Trophoblast cell (in vitro differentiated cells and primary cell): Measurements from ENCODE around the gene TMTC3.

ENCODE experiments used
- DNase-seq, 2 donors: peaks; one replicate each; pipeline ENCODE4 v3.0.0-alpha.2; 2016
- H2AFZ ChIP-seq: 2 replicates; pipeline ENCODE4 v1.6.1; 2013; ENCODE audit warnings: low read length, moderate library complexity, mild to moderate bottlenecking; ENCODE audit not compliant: insufficient read depth, poor library complexity
- H2AK5ac ChIP-seq: 2 replicates; pipeline ENCODE4 v1.6.1; 2013; ENCODE audit warnings: mild to moderate bottlenecking, low read length
- H2BK120ac ChIP-seq: 2 replicates; pipeline ENCODE4 v1.6.1; 2013; ENCODE audit warnings: low read length, mild to moderate bottlenecking, moderate library complexity; ENCODE audit not compliant: insufficient read depth, poor library complexity
- H2BK12ac ChIP-seq: 2 replicates; pipeline ENCODE4 v1.6.1; 2013; ENCODE audit warnings: mild to moderate bottlenecking, low read length, moderate library complexity
- H2BK5ac ChIP-seq: 2 replicates; pipeline ENCODE4 v1.6.1; 2013; ENCODE audit warnings: low read length, low read depth, moderate library complexity, mild to moderate bottlenecking; ENCODE audit not compliant: poor library complexity
- H3K14ac ChIP-seq: 2 replicates; pipeline ENCODE4 v1.6.1; 2013; ENCODE audit warnings: mild to moderate bottlenecking, low read length
- H3K18ac ChIP-seq: 2 replicates; pipeline ENCODE4 v1.6.1; 2013; ENCODE audit warnings: mild to moderate bottlenecking, low read length
- H3K23ac ChIP-seq: 2 replicates; pipeline ENCODE4 v1.6.1; 2013; ENCODE audit warnings: low read length
- H3K27ac ChIP-seq: 2 replicates; pipeline ENCODE4 v1.5.1; 2013; ENCODE audit warnings: low read depth, mild to moderate bottlenecking, inconsistent platforms, low read length, moderate library complexity
- H3K27me3 ChIP-seq: 2 replicates; pipeline ENCODE4 v1.6.1; 2013; ENCODE audit warnings: inconsistent platforms, mild to moderate bottlenecking, low read length, moderate library complexity; ENCODE audit not compliant: insufficient read depth
- H3K36me3 ChIP-seq, 2 experiments: 1 replicate in 1 of 2; 2 replicates in 1 of 2; pipeline ENCODE4 v1.6.1; 2013; ENCODE audit warnings: low read length in 2 of 2, mild to moderate bottlenecking in 2 of 2, moderate library complexity in 1 of 2; ENCODE audit not compliant: insufficient read depth in 2 of 2, control insufficient read depth in 1 of 2
- H3K4ac ChIP-seq: 2 replicates; pipeline ENCODE4 v1.6.1; 2013; ENCODE audit warnings: low read depth, mild to moderate bottlenecking, low read length, moderate library complexity
- H3K4me1 ChIP-seq, 2 experiments: 1 replicate in 1 of 2; 2 replicates in 1 of 2; pipeline ENCODE4 v1.6.1; 2013; ENCODE audit warnings: low read length in 2 of 2, mild to moderate bottlenecking in 2 of 2, moderate library complexity in 1 of 2; ENCODE audit not compliant: insufficient read depth in 2 of 2, control insufficient read depth in 1 of 2
- H3K4me2 ChIP-seq: 2 replicates; pipeline ENCODE4 v1.6.1; 2013; ENCODE audit warnings: inconsistent platforms, mild to moderate bottlenecking, low read length, moderate library complexity
- H3K4me3 ChIP-seq: 2 replicates; pipeline ENCODE4 v1.5.1; 2013; ENCODE audit warnings: mild to moderate bottlenecking, low read depth, low read length, inconsistent platforms
- H3K79me1 ChIP-seq: one replicate; pipeline ENCODE4 v1.6.1; 2013; ENCODE audit warnings: low read length
- H3K79me2 ChIP-seq: 2 replicates; pipeline ENCODE4 v1.6.1; 2013; ENCODE audit warnings: low read length, mild to moderate bottlenecking; ENCODE audit not compliant: control insufficient read depth, insufficient read depth, poor library complexity
- H3K9ac ChIP-seq: 2 replicates; pipeline ENCODE4 v1.6.1; 2013; ENCODE audit warnings: mild to moderate bottlenecking, low read length
- H3K9me3 ChIP-seq: 2 replicates; pipeline ENCODE4 v1.6.1; 2013; ENCODE audit warnings: low read depth, mild to moderate bottlenecking, control low read depth, inconsistent platforms, low read length; ENCODE audit not compliant: insufficient read depth
- H4K12ac ChIP-seq: 2 replicates; pipeline ENCODE4 v1.6.1; 2013; ENCODE audit warnings: low read depth, mild to moderate bottlenecking, low read length, moderate library complexity
- H4K8ac ChIP-seq: 2 replicates; pipeline ENCODE4 v1.6.1; 2013; ENCODE audit warnings: low read depth, mild to moderate bottlenecking, low read length, moderate library complexity
- H4K91ac ChIP-seq: one replicate; pipeline ENCODE4 v1.6.1; 2013; ENCODE audit warnings: low read depth, mild to moderate bottlenecking, low read length, moderate library complexity
- WGBS: extraction: QIAGEN DNeasy Blood & Tissue Kit; methylation state at CpG from one replicate; pipeline ENCODE4 v1.1.7; 2013; ENCODE audit warnings: missing lambda C conversion rate; ENCODE audit not compliant: insufficient read length, insufficient coverage; ENCODE audit errors: extremely low coverage; 5-methylcytosine and 5-hydroxymethylcytosine counted together

TMTC3 gene

DNA sequence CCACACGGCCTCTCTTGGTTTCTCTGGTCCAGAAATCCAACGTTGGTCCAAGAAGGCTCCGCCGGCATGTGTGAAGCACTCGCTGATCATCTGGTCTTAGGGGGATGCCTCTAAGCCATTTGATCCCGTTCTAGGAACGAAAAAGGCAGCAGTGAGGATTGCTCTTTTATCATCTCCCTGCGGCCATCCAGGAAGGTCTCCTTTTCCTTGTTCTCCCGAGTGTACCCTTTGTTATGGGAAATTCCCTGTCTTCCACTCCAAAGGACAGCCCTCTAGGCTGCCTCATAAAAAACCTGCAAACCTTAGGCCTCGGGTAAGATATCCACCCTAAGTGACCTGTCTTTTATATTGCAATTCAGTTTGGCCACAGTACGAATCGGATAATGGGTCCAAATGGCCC lies 85.8 kb downstream of the TMTC3 start:
- no peaks in the 10 kb centered on the region for H3K27me3 ChIP-seq
- no CpG with 5 or more reads among the region's 12 CpGs for WGBS

DNA sequence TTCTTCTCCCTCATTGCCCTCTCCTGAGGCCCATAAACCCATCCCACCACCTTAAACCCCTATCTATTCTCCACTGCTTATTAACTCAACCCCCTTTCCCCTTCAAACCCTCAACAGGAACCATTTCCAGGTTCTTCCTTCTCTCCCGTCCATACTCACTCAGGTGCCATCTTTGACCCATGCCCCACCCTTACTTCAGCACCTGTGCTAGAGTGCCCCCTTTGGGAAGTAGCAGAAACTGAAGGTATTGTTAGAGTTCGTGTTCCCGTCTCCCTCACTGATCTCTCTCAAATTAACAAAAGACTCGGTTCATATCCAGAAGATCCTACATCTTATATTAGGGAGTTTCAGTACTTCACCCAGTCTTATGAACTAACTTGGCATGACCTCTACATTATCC lies 86.6 kb downstream of the TMTC3 start:
- WGBS: no CpG with 5 or more reads among the region's 4 CpGs
- Histone ChIP-seq H3K18ac (no peak overlapping the region), H3K4me1 (no peaks in the 10 kb centered on the region), H3K27ac (no peak overlapping the region), H4K91ac (no peak overlapping the region), H3K9me3 (no peaks in the 10 kb centered on the region), H3K27me3 (no peaks in the 10 kb centered on the region), H3K4me2 (no peak overlapping the region), H3K4ac (no peak overlapping the region), H2BK12ac (no peak overlapping the region), H2AFZ (no peak overlapping the region), H3K79me1 (no peaks in the 10 kb centered on the region), H3K4me3 (no peak overlapping the region), H2AK5ac (no peak overlapping the region), H3K36me3 (no peaks in the 10 kb centered on the region), H4K12ac (no peak overlapping the region), H3K23ac (no peak overlapping the region), H3K14ac (no peak overlapping the region), H3K9ac (no peak overlapping the region), H3K79me2 (no peaks in the 10 kb centered on the region), H2BK120ac (no peak overlapping the region), H4K8ac (no peak overlapping the region), H2BK5ac (no peak overlapping the region)
- no peak for DNase-seq

More for the DNA sequence above, 85.8 kb downstream of the TMTC3 start:
- H3K36me3 ChIP-seq: no peaks in the 10 kb centered on the region
- H3K79me2 ChIP-seq: no peaks in the 10 kb centered on the region
- no peaks in the 10 kb centered on the region for H3K9me3 ChIP-seq
- no peak overlapping the region for H3K4me3 ChIP-seq
- H2AK5ac ChIP-seq: no peak overlapping the region
- no peak overlapping the region for H3K18ac ChIP-seq
- no peak overlapping the region for H3K14ac ChIP-seq
- H3K9ac ChIP-seq: no peak overlapping the region
- no peak overlapping the region for H3K4ac ChIP-seq
- H2BK120ac ChIP-seq: no peak overlapping the region
- H3K23ac ChIP-seq: no peak overlapping the region
- H2BK12ac ChIP-seq: no peak overlapping the region
- no peaks in the 10 kb centered on the region for H3K4me1 ChIP-seq
- H4K12ac ChIP-seq: no peak overlapping the region
- H2AFZ ChIP-seq: no peak overlapping the region
- H3K79me1 ChIP-seq: no peaks in the 10 kb centered on the region
- no peak for DNase-seq
- H3K4me2 ChIP-seq: no peak overlapping the region
- no peak overlapping the region for H4K8ac ChIP-seq
- H2BK5ac ChIP-seq: no peak overlapping the region
- no peak overlapping the region for H3K27ac ChIP-seq
- no peak overlapping the region for H4K91ac ChIP-seq

DNA sequence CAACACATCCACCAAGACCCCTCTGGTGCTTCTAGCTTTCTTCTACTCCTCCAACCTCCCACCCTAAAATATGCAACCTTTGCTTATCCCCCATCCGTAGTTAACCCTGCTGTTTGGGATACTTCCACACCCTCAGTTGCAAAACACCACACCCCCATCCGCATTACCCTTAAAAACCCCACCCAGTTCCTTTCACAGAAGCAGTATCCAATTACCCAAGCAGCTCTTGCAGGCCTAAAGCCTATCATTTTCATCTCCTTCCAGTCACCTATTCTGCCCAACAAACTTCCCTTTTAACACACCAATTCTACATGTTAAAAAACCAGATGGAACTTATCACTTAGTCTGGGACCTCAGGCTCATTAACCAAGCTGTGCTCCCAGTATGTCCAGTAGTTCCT lies 88.2 kb downstream of the TMTC3 start:
- no peak overlapping the region for H4K8ac ChIP-seq
- WGBS: no CpG with 5 or more reads among the region's 2 CpGs
- H3K27me3 ChIP-seq: no peaks in the 10 kb centered on the region
- no peak overlapping the region for H2BK5ac ChIP-seq
- H3K79me2 ChIP-seq: no peaks in the 10 kb centered on the region
- no peak overlapping the region for H3K23ac ChIP-seq
- H2AK5ac ChIP-seq: no peak overlapping the region
- H3K9me3 ChIP-seq: no peaks in the 10 kb centered on the region
- H4K91ac ChIP-seq: no peak overlapping the region
- H3K36me3 ChIP-seq: no peaks in the 10 kb centered on the region
- no peak overlapping the region for H3K4me2 ChIP-seq
- no peak for DNase-seq
- no peak overlapping the region for H4K12ac ChIP-seq
- H3K4me1 ChIP-seq: no peaks in the 10 kb centered on the region
- no peak overlapping the region for H3K27ac ChIP-seq
- no peaks in the 10 kb centered on the region for H3K79me1 ChIP-seq
- no peak overlapping the region for H3K18ac ChIP-seq
- no peak overlapping the region for H2BK12ac ChIP-seq
- no peak overlapping the region for H2BK120ac ChIP-seq
- no peak overlapping the region for H3K4me3 ChIP-seq
- no peak overlapping the region for H3K9ac ChIP-seq
- no peak overlapping the region for H2AFZ ChIP-seq
- no peak overlapping the region for H3K4ac ChIP-seq
- no peak overlapping the region for H3K14ac ChIP-seq

DNA sequence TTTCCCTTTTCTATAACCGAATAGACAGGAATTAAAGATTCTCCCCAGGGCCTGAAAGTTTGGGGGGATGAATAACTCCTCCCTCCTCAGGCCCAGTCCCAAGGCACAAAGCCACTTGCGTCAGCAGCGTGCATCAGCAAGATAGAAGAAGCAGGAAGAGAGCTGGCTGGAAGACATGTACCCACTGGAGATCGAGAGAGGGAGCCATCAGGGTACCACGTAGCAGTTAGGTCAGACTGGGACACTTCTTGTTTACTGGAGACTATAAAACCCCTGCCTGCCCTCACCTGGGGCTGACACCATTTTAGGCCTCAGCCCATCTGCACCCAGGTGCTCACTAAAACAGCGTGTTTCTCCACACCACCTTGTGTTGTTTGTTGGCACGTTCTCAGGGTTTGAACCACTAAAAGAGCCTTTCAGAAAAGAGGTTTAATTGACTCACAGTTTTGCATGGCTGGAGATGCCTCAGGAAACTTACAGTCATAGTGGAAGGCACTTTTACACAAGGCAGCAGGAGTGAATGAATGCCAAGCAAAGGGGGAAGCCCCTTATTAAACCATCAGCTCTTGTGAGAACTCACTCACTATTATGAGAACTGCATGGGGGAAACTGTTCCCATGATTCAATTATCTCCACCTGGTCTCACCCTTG lies 93.2 kb downstream of the TMTC3 start:
- Histone ChIP-seq H3K27me3 (no peaks in the 10 kb centered on the region), H3K4me2 (no peak overlapping the region), H3K4ac (no peak overlapping the region), H3K4me3 (no peak overlapping the region), H3K9me3 (no peaks in the 10 kb centered on the region), H4K91ac (no peak overlapping the region), H2AFZ (no peak overlapping the region), H3K18ac (no peak overlapping the region), H2AK5ac (no peak overlapping the region), H3K36me3 (no peaks in the 10 kb centered on the region), H4K8ac (no peak overlapping the region), H4K12ac (no peak overlapping the region), H3K27ac (no peak overlapping the region), H2BK12ac (no peak overlapping the region), H3K79me2 (no peaks in the 10 kb centered on the region), H3K9ac (no peak overlapping the region), H2BK5ac (no peak overlapping the region), H3K4me1 (no peaks in the 10 kb centered on the region), H3K23ac (no peak overlapping the region), H2BK120ac (no peak overlapping the region), H3K14ac (no peak overlapping the region), H3K79me1 (no peaks in the 10 kb centered on the region)
- no CpG with 5 or more reads among the region's 7 CpGs for WGBS
- DNase-seq: peak in 1 of 2 donors; percentile 2
